ENCODE results near the gene TPTE2.

TPTE2 gene

DNA sequence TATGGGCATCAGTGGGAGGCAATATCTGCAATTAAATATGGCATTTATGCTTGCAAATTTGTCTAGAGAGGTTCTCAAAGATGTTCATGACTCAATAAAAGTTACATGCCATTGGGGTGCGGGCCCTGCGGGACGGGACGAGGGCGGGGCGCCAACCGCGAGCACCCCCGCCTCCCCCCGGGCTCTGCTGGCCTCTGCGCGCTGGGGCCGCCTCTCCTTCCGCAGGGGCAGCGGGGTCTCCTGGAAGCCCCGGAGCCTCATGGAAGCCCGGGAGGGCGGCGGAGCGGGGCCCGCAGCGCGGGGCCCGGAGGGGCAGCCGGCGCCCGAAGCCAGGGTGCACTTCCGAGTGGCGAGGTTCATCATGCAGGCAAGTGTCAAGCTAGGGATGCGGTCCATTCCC is 179.2 kb downstream of the TPTE2 start:
- TF ChIP-seq, protein P1, sequence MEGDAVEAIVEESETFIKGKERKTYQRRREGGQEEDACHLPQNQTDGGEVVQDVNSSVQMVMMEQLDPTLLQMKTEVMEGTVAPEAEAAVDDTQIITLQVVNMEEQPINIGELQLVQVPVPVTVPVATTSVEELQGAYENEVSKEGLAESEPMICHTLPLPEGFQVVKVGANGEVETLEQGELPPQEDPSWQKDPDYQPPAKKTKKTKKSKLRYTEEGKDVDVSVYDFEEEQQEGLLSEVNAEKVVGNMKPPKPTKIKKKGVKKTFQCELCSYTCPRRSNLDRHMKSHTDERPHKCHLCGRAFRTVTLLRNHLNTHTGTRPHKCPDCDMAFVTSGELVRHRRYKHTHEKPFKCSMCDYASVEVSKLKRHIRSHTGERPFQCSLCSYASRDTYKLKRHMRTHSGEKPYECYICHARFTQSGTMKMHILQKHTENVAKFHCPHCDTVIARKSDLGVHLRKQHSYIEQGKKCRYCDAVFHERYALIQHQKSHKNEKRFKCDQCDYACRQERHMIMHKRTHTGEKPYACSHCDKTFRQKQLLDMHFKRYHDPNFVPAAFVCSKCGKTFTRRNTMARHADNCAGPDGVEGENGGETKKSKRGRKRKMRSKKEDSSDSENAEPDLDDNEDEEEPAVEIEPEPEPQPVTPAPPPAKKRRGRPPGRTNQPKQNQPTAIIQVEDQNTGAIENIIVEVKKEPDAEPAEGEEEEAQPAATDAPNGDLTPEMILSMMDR (IDR thresholded peaks at IDR 0.05; ENCODE audit: insufficient read depth, low read depth, low read length, missing control alignments), result no peak
- H3K4me3 ChIP-seq (ENCODE audit: low read length), result no peak overlapping the region
- no peak for DNase-seq (ENCODE audit: low read depth)

All from epithelial cell of esophagus (primary cell).